ENCODE measurements around the gene MBD2.
"Not testable (repeated sequence)": the region's sequence is repeated elsewhere in the genome, so short reads cannot be mapped to it uniquely, and the experiment has no call there.

Gene MBD2

DNA sequence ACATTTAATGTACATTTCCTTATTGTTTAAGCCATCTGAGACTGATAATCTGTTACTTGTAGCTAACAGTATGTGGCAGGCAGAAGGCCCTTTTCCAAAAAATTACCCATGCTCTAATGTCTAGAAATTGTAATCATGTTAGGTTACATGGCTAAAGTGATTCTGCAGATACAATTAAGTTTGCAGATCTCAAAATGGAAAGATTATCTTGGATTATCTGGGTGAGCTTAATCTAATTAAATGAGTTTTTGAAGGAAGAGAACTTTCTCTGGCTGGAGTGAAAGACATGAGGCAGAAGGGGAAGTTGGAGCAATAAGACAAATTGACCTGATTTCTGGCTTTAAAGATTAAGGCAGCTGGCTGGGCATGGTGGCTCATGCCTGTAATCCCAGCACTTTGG lies 76.3 kb downstream of the MBD2 start:
- DNase-seq = no peak

DNA sequence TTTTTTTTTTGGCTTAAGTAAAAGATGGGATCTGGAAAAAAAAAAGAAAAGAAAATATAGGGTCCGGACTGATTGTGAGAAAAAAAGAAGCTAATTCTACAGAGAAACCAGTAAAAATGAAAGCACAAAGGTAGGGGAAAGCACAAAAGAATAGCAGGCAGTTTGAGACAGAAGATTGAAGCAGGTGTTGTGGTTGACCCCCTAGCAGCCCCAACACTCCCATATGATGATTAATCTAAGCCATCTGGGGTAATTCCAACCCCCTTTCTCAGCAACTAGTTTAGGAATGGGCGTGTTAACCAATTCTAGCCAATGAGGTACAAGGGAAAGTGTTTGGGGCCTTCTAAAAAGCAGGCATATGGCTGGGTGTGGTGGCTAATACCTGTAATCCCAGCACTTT lies 77.0 kb downstream of the MBD2 start:
- DNase-seq = no peak

DNA sequence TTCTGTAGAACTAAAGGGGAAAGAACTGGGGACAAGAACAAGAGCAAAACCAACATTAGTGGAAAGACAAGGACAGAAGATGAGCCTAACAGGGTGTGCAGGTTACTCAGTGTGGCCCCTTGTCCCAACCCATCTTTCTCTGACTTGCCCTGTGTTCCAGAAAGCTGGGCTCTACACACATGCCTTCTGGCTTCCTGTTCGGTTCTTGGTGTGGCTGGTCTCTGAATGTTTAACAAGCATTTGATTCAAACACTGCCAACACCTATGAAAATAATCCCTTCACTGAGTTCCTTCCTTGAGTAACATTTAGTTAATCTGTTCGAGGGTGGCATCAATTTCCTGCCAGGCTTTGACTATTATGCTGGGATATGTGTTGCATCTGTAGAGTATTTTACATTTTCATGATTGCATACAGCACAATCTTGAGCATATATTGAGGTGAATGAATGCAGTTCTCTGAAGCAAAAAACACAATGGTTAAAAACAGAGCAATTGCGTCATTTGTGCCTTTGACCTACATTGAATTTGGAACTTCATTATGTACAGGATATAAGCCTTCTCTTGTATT lies 83.3 kb downstream of the MBD2 start:
- no peak for DNase-seq

DNA sequence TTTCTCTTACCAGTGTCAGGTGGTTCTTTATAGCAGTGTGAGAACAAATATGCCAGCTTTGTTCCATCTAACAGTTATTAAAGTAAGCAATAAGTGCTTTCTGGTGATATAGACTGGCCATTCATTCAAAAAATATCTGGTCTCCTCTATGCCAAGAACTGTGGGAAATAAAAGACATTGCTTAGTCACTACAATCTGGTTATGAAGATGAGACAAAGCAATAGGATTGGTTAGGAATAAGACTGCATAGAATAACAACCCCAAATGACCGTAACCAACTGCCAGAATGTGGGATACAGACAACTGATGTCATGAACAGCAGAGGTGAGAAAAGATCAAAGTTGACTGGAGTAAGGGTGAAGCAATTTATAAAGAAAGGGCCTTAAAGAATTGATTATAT lies 83.8 kb downstream of the MBD2 start:
- no peak for DNase-seq

DNA sequence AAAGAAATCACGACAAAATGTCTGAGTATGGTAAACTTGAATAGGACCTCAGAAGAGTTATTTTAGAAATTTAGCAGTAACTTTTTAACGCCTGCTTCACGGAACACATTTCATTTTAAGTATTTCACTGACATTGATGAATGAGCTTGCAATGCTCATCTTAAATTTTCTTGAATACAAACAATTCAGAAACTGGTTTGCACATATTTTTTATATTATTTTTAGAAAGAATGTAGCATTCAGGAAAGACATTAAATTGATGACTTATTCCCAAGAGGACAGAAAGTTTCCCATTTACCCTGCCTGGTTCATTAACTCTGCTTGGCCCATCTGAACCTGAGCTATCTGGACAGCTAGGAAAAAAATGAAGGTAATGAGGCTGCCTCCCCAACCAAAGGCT lies 89.3 kb downstream of the MBD2 start:
- no peak for DNase-seq

DNA sequence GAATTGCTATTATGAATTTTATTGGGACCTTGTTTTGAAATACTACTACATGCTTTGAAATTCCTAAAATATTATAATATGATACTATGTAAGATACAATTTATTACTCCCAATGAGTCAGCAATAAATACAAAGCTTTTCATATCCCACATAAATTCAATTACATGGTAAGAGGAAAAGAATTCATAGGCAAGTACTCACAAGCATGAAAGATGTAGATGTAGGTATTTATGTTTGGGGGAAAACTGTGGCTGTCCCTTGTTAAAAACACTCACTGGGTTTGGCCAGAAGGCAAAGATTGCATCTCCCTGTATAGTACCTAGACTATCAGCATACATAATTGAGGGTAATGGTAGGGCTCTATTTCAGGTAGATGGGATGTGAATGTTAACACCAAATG lies 90.4 kb downstream of the MBD2 start:
- no peak for DNase-seq

DNA sequence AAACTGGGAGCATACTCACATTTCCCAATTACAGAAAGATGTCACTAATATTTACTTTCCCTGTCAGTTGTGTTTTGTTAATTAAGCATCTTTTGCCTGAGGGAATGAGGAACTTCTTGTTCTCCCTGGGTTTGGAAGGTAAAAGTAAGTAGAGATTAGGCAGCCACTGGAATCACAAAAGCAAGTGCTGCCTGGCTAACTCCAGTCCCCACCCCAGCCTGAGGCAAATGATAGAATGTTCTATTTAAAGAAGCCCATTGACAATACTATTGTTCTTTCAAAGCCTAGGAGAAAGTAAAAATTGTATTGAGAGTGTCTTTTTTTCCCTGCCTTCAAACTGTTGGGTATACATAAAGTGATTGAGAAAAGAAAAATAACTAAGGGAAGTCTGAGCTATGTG lies 93.8 kb downstream of the MBD2 start:
- DNase-seq = no peak

DNA sequence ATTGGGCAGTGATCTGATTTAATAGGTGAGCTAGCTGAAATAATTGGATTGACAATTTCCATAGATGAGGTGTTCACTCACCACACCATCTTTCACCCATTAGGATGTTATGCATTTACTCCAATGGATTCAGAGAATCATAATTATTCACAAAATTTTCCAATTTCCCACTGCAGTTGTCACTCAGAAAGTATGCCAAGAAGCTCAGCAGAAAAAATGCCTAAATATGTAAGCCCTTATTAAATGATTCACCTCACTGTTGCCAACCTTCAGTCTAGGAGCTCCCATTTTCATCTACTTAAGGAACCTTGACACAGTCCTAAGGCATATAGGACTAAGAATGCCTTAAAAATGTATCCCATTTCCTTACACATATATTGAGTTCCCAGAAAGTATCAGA lies 94.3 kb downstream of the MBD2 start:
- DNase-seq = no peak

DNA sequence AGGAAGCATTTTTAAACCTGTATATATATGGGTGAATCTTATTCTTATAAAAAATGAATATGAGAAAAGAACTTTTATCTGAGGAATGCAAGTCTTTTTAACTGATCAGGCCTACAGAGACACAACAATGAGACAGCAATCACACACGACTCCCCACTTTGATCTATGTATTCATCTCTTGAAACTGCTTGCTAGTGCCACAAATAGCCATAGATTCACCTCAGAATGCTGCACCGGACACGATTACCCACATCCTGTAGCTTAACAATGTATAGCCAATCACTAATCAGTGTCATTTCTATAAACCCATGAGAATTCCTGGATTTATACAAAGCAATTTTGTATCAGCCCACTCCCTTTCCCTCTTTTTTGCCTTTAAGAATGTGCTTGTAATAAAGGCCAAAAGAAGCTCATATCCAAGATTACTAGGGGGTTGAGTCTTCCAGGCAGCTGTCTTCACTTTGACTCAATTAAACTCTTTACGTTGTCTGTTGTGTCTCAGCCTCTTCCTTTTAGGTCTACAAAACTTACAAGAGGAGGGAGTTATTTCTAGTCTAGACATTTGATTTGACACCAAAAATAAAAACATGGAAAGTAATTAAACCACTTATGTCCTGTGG lies 94.9 kb downstream of the MBD2 start:
- no peak for DNase-seq

DNA sequence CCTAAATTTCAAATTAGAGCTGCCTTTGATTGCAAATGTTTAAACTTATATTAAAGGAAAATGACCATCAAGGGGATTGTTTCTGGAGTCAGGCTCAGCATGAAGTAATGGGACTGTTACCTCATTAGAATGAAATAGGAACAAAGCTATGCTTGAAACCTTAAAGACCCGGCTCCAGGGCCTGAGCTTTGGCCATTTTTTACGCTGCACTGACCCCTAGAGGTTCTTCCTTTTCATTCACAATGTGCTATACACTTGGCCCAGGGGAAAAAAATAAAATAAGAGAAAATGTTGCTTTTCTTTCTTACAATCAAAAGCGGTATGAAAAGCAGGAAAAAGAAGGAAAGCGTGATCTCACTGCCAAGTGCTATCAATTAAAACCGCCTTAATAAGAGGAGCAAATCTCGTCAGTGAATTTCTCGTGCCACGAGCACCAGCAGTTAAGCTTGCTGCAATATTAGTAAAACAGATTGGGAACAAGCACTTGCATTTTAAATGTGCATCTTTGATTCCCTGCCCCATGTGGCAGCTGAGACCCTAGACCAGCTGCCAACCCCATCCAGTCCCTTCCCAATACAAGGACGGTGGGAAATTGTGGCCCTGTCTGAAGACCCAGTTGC lies 96.6 kb downstream of the MBD2 start:
- DNase-seq = no peak

DNA sequence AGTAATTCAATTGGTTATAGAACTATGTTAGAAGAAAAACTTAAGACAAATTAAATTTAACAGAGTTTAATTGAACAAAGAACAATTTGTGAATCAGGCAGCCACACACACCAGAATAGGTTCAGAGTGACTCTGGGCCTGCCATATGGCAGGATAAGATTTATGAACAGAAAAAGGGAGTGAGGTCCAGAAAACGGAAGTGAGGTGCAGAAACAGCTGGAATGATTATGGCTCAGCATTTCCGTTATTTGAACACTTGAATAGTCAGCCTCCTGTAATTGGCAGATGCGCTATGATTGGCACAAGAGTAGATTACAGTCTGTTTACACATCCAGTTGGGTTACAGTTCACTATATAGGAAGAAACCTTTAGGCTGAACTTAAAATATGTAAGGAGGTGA lies 99.0 kb downstream of the MBD2 start:
- no peak for DNase-seq

DNA sequence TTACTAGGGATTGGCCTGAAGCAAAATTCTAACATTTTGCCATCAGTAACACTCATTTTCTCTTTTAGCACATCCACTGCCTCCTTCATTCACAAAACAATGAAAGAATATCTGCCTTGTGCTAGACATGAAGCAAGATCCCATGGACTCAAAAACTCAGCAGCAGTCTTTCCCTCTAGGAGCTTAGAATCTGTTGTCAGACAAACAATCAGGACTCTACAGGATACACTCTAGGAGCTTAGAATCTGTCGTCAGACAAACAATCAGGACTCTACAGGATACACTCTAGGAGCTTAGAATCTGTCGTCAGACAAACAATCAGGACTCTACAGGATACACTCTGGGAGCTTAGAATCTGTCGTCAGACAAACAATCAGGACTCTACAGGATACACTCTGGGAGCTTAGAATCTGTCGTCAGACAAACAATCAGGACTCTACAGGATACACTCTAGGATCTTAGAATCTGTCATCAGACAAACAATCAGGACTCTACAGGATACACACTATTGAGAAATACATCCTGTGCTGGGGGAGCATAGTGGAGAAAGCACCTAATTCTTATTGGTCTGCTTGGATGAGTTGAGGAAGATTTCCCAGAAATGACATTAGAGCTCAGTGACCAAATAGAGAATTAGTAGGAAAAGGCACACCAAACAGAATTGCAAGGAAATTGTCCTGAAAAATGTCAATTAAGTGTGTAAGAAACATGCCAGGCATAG lies 100.6 kb downstream of the MBD2 start:
- DNase-seq = not testable (repeated sequence)

DNA sequence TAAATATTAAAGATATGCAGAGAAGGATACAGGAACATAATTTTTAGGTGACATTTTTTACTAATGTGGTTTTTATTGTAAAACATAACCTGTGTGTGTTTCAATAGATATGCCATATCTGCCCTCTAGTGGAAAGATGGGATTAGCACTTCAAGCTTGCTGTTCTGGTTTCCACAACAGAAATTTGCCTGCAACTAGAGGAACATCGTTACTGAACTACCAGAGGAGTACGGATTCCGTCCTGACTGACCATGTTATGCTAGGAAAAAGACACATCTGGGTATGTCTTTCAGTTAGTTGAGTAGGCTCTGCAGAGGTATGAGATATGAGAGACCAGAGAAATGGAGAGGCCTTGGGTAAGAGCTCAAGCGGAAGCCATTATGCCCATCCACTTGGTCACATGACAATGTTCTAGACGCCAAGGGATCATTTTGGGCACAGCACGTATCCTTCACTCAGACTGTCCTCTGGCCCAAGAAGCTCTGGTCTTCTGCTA lies 104.9 kb downstream of the MBD2 start:
- no peak for DNase-seq

DNA sequence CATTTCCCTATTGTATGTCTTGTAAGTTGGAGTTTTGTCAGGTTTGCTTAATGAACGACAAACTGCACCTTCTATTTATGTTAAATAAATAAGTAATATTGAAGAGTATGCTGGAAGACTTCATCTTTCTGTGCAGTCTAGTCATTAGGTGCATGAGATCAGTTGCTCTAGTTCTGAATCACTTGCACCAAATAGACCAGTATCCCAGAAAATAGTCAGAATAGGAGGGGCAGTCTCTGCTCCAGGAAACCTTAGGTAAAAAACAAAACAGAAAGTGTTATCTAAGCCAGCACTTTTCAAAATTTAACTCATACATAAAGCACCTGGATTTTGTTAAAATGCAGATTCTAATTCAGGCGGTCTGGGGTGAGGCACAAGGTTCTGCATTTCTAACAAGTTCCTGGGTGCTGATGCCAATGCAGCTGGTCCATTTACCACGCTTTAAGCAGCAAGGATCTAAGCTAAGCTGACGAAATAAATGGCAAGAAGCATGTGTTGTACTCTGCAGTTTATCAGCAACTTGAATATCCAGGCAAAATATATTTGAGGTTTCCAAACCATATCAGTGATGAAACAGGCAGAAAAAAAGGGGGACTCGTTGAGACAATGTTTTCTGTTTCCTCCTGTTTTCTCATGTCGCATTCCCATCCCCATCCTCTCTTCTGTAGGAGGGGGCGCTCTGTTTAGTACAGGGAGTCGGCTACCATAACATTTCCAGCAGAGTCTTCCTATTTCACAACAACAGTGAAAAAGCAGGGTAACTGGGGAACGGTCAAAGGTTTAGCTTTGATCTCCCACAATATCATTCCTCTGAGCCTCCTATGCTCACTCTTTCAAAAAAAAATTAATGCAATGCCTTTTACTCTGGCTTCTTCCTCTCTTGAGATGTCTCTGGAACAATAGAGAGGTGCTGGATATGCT lies 106.4 kb downstream of the MBD2 start:
- no peak for DNase-seq

DNA sequence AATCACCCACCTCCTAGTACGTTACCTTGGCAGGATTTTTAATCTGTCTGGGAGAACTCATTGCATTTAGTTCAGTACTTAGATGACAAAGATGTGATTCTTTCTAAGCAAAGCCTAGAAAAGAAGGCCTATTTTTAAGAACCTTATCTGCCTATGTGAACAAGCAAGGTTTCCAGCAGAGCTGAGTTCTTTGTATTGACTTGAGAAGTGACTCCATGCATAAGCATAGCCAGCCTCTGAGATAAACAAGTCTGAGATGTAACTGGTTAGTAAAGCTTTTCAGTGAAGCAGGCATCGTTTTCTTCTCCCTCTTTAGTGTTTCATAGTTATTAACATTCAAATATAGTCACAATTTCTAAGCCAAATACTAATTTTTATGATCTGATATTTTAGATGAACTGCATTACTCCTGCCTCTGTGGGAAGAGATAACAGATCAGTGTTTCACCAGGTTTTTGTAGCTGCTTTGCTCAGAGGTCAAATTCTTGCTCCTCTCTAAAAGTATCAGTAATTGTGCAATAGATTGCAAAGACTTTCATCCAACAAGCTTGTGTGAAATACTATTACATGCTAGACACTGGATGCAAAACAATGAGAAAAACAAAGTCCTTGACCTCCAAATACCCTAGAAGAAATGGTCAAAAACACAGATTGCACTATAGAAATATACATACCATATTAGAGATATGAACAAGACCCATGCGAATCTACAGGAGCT lies 107.8 kb downstream of the MBD2 start:
- DNase-seq = no peak

DNA sequence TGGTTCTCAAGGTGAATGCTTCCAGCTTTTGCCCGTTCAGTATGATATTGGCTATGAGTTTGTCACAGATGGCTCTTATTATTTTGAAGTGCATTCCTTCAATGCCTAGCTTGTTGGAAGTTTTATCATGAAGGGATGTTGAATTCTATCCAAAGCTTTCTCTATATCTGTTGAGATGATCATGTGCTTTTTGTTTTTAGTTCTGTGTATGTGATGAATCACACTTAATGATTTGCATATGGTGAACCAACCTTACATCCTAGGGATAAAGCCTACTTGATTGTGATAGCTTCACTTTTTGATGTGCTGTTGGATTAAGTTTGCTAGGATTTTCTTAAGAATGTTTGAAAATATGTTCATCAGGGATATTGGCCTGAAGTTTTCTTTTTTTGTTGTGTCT lies 112.1 kb downstream of the MBD2 start:
- no peak for DNase-seq

DNA sequence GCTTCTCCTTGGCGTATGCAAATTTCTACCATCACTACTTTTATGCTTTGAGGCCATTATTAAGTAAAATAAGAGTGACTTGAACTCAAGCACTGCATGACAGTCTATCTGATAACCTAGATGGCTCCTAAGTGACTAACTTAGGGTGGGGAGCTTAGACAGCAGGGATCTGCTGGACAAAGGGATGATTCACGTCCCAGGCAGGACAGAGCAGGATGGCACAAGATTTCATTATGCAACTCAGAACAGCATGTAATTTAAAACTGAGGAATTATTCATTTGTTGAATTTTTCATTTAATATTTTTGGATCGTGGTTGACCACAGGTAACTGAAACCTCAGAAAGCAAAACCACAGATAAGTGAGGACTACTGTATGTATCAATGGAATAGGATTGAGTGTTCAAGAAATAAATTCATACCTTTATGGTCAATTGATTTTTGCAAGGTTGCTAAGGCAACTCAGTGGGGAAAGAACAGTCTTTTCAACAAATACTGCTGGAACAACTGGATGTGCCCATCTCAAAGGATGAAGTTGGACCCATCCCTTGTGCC lies 115.3 kb downstream of the MBD2 start:
- no peak for DNase-seq

DNA sequence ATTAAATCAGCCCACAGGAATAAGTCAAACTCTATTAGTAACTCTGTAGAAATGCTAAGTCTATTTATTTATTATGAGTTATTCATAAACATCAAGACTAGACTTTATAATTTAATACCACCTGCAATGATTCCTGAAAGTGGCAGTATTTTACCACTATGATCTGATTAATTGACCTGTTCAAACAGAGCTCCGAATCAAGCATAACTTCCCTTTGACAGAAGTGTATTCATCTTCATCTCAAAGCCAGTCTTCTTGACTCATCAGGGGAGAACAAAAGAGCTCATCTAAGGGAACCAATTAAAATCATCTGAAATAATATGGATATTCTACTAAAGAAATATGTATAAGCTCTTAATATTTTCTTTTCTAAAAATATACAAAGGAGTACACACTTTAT lies 122.3 kb downstream of the MBD2 start:
- no peak for DNase-seq

All from stimulated activated CD4-positive, alpha-beta T cell treated with anti-CD3 and anti-CD28 coated beads, Interleukin-4, amount 100 ng/mL, for 4 hours (primary cell).